Progenitor cell of endocrine pancreas (in vitro differentiated cells): Measurements from ENCODE around the gene WDR93. TPM values are rescaled to one million over a fixed set of nuclear protein-coding genes. Genes with fewer than 3 reads are reported as not detected.

Experiments used
- DNase-seq: peaks from one replicate; pipeline ENCODE4 v3.0.0; 2021; ENCODE audit warnings: low spot score; ENCODE audit not compliant: unreplicated experiment
- H3K27ac Mint-ChIP-seq: 2 replicates; pipeline ENCODE4 v1.8.0; 2021; ENCODE audit warnings: mild to moderate bottlenecking, moderate library complexity, mixed read lengths
- H3K27me3 Mint-ChIP-seq: 2 replicates; pipeline ENCODE4 v1.8.0; 2021; ENCODE audit warnings: mixed read lengths
- H3K36me3 Mint-ChIP-seq: 2 replicates; pipeline ENCODE4 v1.8.0; 2022; ENCODE audit warnings: mixed read lengths; ENCODE audit not compliant: insufficient read depth
- H3K4me1 Mint-ChIP-seq: 2 replicates; pipeline ENCODE4 v1.8.0; 2021; ENCODE audit warnings: low read depth, mixed read lengths
- H3K4me3 Mint-ChIP-seq: 2 replicates; pipeline ENCODE4 v1.8.0; 2021; ENCODE audit warnings: low read depth, mild to moderate bottlenecking, moderate library complexity, mixed read lengths
- H3K9me3 Mint-ChIP-seq: 2 replicates; pipeline ENCODE4 v1.8.0; 2021; ENCODE audit warnings: low read depth, mixed read lengths
- total RNA-seq: library from RNA; stranded (reverse); gene quantifications from 2 replicates; pipeline ENCODE4 v1.2.1, GENCODE V29; 2021
- TF ChIP-seq, protein P1 (sequence below): fragments of 200-600 bp; sonication (generic); IDR thresholded peaks from one replicate; pipeline ENCODE4 v1.5.0; 2021; ENCODE audit warnings: antibody characterized with exemption, mild to moderate bottlenecking; ENCODE audit not compliant: unreplicated experiment

The WDR93 gene
- total RNA-seq, 1 donor from 2014 or later: 1.3 TPM

- Mint-ChIP-seq H3K4me3 (no peak overlapping the region), H3K36me3 (no peaks in the 10 kb centered on the region), H3K4me1 (peaks cover 6% of the 10 kb centered on the region), H3K27ac (no peak overlapping the region), H3K27me3 (peaks cover 13% of the 10 kb centered on the region), H3K9me3 (no peaks in the 10 kb centered on the region)
- DNase-seq: no peak
- TF ChIP-seq, protein P1, sequence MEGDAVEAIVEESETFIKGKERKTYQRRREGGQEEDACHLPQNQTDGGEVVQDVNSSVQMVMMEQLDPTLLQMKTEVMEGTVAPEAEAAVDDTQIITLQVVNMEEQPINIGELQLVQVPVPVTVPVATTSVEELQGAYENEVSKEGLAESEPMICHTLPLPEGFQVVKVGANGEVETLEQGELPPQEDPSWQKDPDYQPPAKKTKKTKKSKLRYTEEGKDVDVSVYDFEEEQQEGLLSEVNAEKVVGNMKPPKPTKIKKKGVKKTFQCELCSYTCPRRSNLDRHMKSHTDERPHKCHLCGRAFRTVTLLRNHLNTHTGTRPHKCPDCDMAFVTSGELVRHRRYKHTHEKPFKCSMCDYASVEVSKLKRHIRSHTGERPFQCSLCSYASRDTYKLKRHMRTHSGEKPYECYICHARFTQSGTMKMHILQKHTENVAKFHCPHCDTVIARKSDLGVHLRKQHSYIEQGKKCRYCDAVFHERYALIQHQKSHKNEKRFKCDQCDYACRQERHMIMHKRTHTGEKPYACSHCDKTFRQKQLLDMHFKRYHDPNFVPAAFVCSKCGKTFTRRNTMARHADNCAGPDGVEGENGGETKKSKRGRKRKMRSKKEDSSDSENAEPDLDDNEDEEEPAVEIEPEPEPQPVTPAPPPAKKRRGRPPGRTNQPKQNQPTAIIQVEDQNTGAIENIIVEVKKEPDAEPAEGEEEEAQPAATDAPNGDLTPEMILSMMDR: no peak
Observed at GRCh38 chr15:89657686-89658200, 32.9 kb upstream of the WDR93 start.

DNA sequence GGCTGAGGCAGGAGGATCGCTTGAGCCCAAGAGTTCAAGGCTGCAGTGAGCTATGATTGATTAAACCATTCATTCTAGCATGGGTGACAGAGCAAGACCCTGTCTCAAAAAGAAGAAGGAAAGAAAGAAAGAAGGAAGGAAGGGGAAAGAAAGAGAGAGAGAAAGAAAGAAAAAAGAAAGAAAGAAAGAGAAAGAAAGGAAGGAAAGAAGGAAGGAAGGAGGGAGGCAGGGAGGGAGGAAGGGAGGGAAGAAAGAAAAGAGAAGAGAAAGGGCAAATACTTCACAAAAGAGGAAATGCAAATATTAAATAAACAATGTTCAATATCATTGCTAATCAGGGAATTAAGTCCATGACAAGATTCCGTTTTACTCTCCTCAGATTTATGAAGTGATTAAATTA, 31.3 kb upstream of the WDR93 start:
- Mint-ChIP-seq H3K27ac (no peak overlapping the region), H3K9me3 (no peaks in the 10 kb centered on the region), H3K36me3 (no peaks in the 10 kb centered on the region), H3K27me3 (peaks cover 15% of the 10 kb centered on the region), H3K4me3 (no peak overlapping the region), H3K4me1 (peaks cover 5% of the 10 kb centered on the region)
- TF ChIP-seq, protein P1: no peak
- DNase-seq: no peak

DNA sequence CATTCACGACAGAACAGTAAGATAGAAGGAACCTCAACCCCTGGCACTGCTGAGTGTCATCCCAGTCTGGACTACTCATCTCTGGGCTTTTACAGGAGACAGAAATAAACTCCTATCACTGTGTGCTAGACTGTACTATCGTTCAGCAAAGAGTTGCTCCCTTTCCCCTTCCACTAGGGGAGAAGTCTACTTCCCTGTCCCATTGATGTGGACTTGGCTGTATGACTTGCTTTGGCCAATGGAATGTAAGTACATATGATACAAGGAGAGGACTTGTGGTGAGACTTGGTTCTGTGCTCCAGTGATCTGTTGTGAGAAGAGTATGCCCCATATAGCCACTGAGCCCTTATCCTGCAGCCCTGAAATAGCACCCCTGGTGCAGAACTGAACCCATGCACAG, 30.1 kb upstream of the WDR93 start:
- Mint-ChIP-seq H3K4me1 (peaks cover 3% of the 10 kb centered on the region), H3K4me3 (no peak overlapping the region), H3K9me3 (no peaks in the 10 kb centered on the region), H3K27me3 (peaks cover 22% of the 10 kb centered on the region), H3K36me3 (no peaks in the 10 kb centered on the region), H3K27ac (no peak overlapping the region)
- no peak for DNase-seq
- TF ChIP-seq, protein P1: no peak

DNA sequence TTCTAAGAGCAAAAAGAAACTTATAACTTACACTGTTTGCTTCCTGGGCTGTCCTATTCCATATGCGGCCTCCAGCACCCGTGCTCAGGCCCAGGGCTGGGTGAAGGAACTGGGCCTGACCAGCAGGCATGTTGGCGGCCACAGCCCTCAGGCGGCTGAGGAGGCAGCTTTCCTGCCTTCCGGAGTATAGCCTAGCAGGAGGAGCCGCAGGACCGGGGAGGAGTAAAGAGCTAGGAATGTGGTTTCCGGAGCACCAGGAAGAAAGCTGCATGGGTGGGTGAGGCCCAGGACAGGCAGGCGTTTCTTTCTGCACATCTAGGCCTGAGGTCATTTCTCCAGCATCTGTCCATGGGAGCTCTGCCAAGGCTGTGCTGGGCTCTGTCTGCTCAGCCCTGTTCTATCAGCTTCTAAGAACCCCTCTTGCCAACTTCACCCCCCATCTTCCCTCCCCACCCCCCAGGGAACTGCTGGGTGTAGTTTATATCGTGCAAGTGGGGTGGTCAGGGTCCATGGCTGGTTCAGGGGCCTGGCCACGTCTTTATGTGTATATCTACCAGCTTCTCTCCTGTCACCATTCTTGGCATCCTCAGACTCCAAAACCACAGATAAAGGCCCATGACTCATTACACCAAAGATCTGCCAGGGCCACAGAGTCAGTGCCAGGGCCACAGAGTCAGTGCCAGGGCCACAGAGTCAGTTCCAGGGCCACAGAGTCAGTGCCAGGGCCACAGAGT, 27.6 kb upstream of the WDR93 start:
- Mint-ChIP-seq H3K4me1 (peaks cover 3% of the 10 kb centered on the region), H3K27ac (no peak overlapping the region), H3K27me3 (peaks cover 27% of the 10 kb centered on the region), H3K4me3 (no peak overlapping the region), H3K36me3 (no peaks in the 10 kb centered on the region), H3K9me3 (no peaks in the 10 kb centered on the region)
- TF ChIP-seq, protein P1: no peak
- no peak for DNase-seq

GRCh38 chr15:89664441-89665350, 25.9 kb upstream of the WDR93 start:
- Mint-ChIP-seq H3K27ac (no peak overlapping the region), H3K4me3 (peak overlapping the region; percentile 65), H3K27me3 (peaks cover 32% of the 10 kb centered on the region), H3K4me1 (peaks cover 3% of the 10 kb centered on the region), H3K36me3 (no peaks in the 10 kb centered on the region), H3K9me3 (no peaks in the 10 kb centered on the region)
- TF ChIP-seq, protein P1: no peak
- DNase-seq: no peak
